Measurements from ENCODE around the gene RANBP3. TPM values are rescaled to one million over a fixed set of nuclear protein-coding genes. Genes with fewer than 3 reads are reported as not detected.
"Not testable (repeated sequence)": the region's sequence is repeated elsewhere in the genome, so short reads cannot be mapped to it uniquely, and the experiment has no call there.

RANBP3 gene
- polyA plus RNA-seq, 1 of the 3 experiments (the other 2 are of a cell fraction), result 84.0 TPM

GRCh38 chr19:5987077-5987818 lies 9.3 kb upstream of the RANBP3 start:
- Histone ChIP-seq H3K9me3 (no peaks in the 10 kb centered on the region), H3K4me1 (ENCODE audit: control insufficient read depth in 1 of 2, insufficient read depth in 2 of 2, low read depth in 1 of 2, low read length in 1 of 2) (peaks cover 3 to 9% of the 10 kb centered on the region in 2 experiments; a peak in 2 of 4 replicates), H3K4me2 (peak overlapping the region; percentile 58), H3K27me3 (ENCODE audit: insufficient read depth) (no peaks in the 10 kb centered on the region), H3K9me2 (no peaks in the 10 kb centered on the region), H3K27ac (ENCODE audit: low read depth in 2 of 2, low read length in 1 of 2) (no peak overlapping the region), H3K36me3 (replicated peaks in 1 of 2; ENCODE audit: control insufficient read depth in 1 of 2, insufficient read depth in 2 of 2, low read length in 1 of 2) (no peaks in the 10 kb centered on the region), H2AFZ (ENCODE audit: low read depth) (peak overlapping the region; percentile 63; the same call in 1 of the 2 replicates), H3K79me2 (ENCODE audit: insufficient read depth) (no peaks in the 10 kb centered on the region), H3F3A (replicated peaks; ENCODE audit: insufficient read depth) (peaks cover 10% of the 10 kb centered on the region), H3K9ac (no peak overlapping the region), H4K20me1 (ENCODE audit: insufficient read depth) (no peaks in the 10 kb centered on the region), H3K4me3 (ENCODE audit: low read depth in 2 of 2, low read length in 1 of 2) (peak overlapping the region in 1 of 2 experiments; percentile 9; a peak in 1 of 4 replicates)
- 46% methylated on average over 16 of the region's 17 CpGs for WGBS (ENCODE audit: low lambda C conversion rate)
- DNase-seq, result peak; percentile 79
- TF ChIP-seq FOXM1 (IDR thresholded peaks at IDR 0.05; ENCODE audit: low read depth) (no peak), YY1 (IDR thresholded peaks at IDR 0.05; ENCODE audit: low read depth) (no peak), SMC3 (IDR thresholded peaks at IDR 0.05; ENCODE audit: low read depth, low read length) (peak; percentile 93), RCOR1 (IDR thresholded peaks at IDR 0.05; ENCODE audit: low read length) (no peak), JUND (IDR thresholded peaks at IDR 0.05) (no peak), RXRA (IDR thresholded peaks at IDR 0.05; ENCODE audit: borderline replicate concordance, low read depth) (no peak), RAD21 (IDR thresholded peaks at IDR 0.05; ENCODE audit: low read length) (peak; percentile 94), CTCF (IDR thresholded peaks at IDR 0.05) (peak; percentile 92), EZH2phosphoT487 (IDR thresholded peaks at IDR 0.05; ENCODE audit: borderline replicate concordance, low read depth) (no peak)
- ChIA-PET POLR2A (interaction anchor here (1.7 kb wide), 1 partner anchor 35 kb away, joined by 7 read pairs; no protein-coding TSS in a partner anchor), CTCF (interaction anchor here (0.6 to 12.1 kb wide), 52 partner anchors 8 to 434 kb away, joined by 3 to 448 read pairs (median 6); partner anchors contain the start of genes NRTN and RANBP3)

- H3K9me2 ChIP-seq; H3K9me3 ChIP-seq; POLR2A ChIA-PET; H3K79me2 ChIP-seq (ENCODE audit: insufficient read depth); H3K27me3 ChIP-seq (ENCODE audit: insufficient read depth); DNase-seq; H3K4me3 ChIP-seq (ENCODE audit: low read depth in 2 of 2, low read length in 1 of 2); H3K9ac ChIP-seq; H3F3A ChIP-seq (replicated peaks; ENCODE audit: insufficient read depth); H3K36me3 ChIP-seq (replicated peaks in 1 of 2; ENCODE audit: control insufficient read depth in 1 of 2, insufficient read depth in 2 of 2, low read length in 1 of 2); H3K4me1 ChIP-seq (ENCODE audit: control insufficient read depth in 1 of 2, insufficient read depth in 2 of 2, low read depth in 1 of 2, low read length in 1 of 2); H2AFZ ChIP-seq (ENCODE audit: low read depth); H4K20me1 ChIP-seq (ENCODE audit: insufficient read depth): not testable (repeated sequence)
- Histone ChIP-seq H3K27ac (ENCODE audit: low read depth in 2 of 2, low read length in 1 of 2) (peak overlapping the region in 1 of 2 experiments; percentile 33; a peak in 1 of 4 replicates), H3K4me2 (peak overlapping the region; percentile 24; the same call in 1 of the 2 replicates)
- CTCF ChIA-PET, result interaction anchor here (1.1 to 12.1 kb wide), 10 partner anchors 11 to 182 kb away, joined by 3 to 448 read pairs (median 16); no protein-coding TSS in a partner anchor
- WGBS (ENCODE audit: low lambda C conversion rate), result 94% methylated on average over 5 of the region's 5 CpGs
These were observed 7.9 kb upstream of the RANBP3 start for GRCh38 chr19:5985837-5986236.
